ENCODE results near the gene CHD1L.

DNA sequence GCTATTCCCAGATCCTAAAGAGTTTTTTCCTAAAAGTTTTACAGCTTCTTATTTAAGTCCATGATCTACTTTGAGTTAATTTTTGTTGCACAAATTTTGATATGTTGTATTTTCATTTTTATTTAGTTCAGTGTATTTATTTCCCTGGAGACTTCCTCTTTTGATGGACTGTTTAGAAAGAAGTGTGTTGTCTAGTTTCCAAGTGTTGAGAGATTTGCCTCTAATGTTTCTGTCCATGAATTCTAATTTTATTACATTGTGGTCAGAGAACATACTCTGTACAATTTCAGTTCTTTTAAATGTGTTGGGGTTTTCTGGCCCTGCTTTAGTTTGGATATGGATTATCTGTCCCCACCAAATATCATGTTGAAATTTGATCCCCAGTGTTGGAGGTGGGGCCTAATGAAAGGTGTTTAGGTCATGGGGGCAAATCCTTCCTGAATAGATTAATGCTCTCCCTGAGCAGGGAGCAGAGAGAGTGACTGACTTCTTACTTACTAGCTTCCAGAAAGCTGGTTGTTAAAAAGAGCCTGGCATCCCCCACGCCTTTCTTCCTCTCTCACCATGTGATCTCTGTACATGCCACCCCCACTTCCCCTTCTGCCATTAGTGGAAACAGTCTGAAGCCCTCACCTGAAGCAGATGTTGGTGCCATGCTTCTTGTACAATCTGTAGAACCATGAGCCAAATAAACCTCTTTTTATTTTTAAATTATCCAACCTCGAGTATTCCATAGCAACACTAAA lies 4.6 kb downstream of the CHD1L start:
- TF ChIP-seq, protein P1, sequence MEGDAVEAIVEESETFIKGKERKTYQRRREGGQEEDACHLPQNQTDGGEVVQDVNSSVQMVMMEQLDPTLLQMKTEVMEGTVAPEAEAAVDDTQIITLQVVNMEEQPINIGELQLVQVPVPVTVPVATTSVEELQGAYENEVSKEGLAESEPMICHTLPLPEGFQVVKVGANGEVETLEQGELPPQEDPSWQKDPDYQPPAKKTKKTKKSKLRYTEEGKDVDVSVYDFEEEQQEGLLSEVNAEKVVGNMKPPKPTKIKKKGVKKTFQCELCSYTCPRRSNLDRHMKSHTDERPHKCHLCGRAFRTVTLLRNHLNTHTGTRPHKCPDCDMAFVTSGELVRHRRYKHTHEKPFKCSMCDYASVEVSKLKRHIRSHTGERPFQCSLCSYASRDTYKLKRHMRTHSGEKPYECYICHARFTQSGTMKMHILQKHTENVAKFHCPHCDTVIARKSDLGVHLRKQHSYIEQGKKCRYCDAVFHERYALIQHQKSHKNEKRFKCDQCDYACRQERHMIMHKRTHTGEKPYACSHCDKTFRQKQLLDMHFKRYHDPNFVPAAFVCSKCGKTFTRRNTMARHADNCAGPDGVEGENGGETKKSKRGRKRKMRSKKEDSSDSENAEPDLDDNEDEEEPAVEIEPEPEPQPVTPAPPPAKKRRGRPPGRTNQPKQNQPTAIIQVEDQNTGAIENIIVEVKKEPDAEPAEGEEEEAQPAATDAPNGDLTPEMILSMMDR (IDR thresholded peaks at IDR 0.05) = no peak
- TF ChIP-seq POLR2A (IDR thresholded peaks at IDR 0.05) = no peak

All from gastroesophageal sphincter (tissue), 3 donors.